HEK293 (cell line): ENCODE measurements around the gene COL11A2.

Experiments used
- SETDB1 ChIP-seq: IDR thresholded peaks from one replicate; pipeline ENCODE4 v1.6.1; 2017; ENCODE audit warnings: mild to moderate bottlenecking, low read length, moderate library complexity, mixed read lengths; ENCODE audit not compliant: insufficient read length
- TF ChIP-seq, protein P1 (sequence below): fragments of 450-650 bp; formaldehyde crosslinking; IDR thresholded peaks from 2 replicates; pipeline ENCODE4 v1.5.1; 2016; ENCODE audit warnings: missing biosample characterization, missing genetic modification characterization

DNA sequence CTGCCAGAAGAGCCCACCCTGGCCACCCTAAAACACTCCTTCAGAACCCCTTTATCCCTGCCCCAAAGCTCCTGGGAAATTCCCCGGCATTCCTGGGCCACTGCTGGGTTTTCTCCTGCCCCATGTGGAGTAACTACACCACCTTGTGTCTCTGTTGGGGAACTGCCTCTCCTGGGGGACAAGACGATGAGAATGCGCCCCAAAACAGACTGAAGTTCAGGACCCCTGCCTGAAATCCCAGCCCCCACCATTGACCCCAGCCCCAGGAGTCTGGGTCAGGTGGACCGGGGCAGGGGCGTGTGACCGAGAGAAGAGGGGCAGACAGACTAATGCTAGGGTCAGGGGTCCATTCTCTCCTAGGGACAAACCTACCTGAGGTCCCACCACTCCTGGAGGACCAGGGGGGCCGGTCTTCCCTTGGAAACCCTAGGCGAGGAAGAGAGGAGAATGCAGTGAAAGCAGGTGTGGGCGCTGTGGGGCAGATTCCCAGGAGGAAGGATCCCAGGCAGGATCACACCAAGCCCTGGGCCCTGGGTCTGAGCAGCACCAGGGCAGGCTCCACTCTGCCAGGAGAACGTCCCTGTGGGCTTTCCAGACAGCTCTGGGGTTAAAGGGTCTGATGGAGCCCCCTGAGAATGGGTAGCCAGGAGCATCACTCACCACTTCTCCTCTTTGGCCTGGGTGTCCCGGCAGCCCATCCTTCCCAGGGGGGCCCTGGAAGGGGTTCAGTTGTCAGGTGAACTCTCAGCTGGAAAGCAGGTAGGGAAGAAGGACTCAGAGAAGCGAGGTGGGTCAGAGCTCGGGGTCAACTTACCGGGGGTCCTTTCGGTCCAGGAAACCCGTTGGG, 19.4 kb downstream of the COL11A2 start:
- TF ChIP-seq SETDB1, result no peak
- TF ChIP-seq, protein P1, sequence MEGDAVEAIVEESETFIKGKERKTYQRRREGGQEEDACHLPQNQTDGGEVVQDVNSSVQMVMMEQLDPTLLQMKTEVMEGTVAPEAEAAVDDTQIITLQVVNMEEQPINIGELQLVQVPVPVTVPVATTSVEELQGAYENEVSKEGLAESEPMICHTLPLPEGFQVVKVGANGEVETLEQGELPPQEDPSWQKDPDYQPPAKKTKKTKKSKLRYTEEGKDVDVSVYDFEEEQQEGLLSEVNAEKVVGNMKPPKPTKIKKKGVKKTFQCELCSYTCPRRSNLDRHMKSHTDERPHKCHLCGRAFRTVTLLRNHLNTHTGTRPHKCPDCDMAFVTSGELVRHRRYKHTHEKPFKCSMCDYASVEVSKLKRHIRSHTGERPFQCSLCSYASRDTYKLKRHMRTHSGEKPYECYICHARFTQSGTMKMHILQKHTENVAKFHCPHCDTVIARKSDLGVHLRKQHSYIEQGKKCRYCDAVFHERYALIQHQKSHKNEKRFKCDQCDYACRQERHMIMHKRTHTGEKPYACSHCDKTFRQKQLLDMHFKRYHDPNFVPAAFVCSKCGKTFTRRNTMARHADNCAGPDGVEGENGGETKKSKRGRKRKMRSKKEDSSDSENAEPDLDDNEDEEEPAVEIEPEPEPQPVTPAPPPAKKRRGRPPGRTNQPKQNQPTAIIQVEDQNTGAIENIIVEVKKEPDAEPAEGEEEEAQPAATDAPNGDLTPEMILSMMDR (tag by site-specific recombination), result peak; percentile 83
